ENCODE data around the gene PLPPR3.
"Not testable (repeated sequence)": the region's sequence is repeated elsewhere in the genome, so short reads cannot be mapped to it uniquely, and the experiment has no call there.

The PLPPR3 gene

GRCh38 chr19:858868-859843 is 37.4 kb upstream of the PLPPR3 start, which contains the start of gene CFD:
Gene CFD, plus strand, starts transcription at chr19:859664. Its CDS starts 26 bp downstream, at chr19:859690.
- no peak within 1 kb of the TSS for H3K27ac Mint-ChIP-seq

DNA sequence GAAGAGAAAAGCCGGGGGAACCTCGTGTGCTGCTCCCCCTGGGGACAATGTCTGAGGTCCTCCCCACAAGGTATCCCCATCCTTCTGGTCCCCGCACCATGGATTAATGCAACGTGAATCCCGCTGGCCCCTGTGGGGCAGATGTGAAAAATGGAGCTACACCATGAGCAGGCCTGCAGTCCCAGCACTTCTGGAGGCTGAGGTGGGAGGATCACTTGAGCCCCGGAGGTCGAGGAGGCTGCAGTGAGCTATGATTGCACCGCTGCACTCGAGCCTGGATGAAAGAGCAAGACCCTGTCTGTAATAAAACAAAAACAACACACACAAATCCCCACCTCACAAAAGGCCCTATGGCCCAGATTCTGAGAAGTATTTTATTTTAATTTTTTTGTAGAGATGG is 36.5 kb upstream of the PLPPR3 start:
- peaks cover 7% of the 10 kb centered on the region for H3K4me1 Mint-ChIP-seq
- H3K4me3 Mint-ChIP-seq: no peak overlapping the region
- ATAC-seq (no peak), DNase-seq (no peak)
- no peak overlapping the region for H3K27ac Mint-ChIP-seq
- H3K9me3 Mint-ChIP-seq: no peaks in the 10 kb centered on the region
- peaks cover 14% of the 10 kb centered on the region for H3K27me3 Mint-ChIP-seq
- H3K36me3 Mint-ChIP-seq (ENCODE audit: low read depth): no peaks in the 10 kb centered on the region

More at GRCh38 chr19:858868-859843, 37.4 kb upstream of the PLPPR3 start, which contains the start of gene CFD:
- Mint-ChIP-seq H3K36me3 (ENCODE audit: low read depth) (peaks cover 1% of the 10 kb centered on the region), H3K9me3 (no peaks in the 10 kb centered on the region), H3K4me1 (peaks cover 12% of the 10 kb centered on the region), H3K4me3 (no peak within 1 kb of the TSS), H3K27me3 (peaks cover 14% of the 10 kb centered on the region)
- ATAC-seq (no peak), DNase-seq (no peak)

- DNase-seq (no peak), ATAC-seq (no peak)
- H3K4me3 Mint-ChIP-seq: no peak overlapping the region
- H3K36me3 Mint-ChIP-seq (ENCODE audit: low read depth): no peaks in the 10 kb centered on the region
- H3K4me1 Mint-ChIP-seq: no peaks in the 10 kb centered on the region
- H3K27me3 Mint-ChIP-seq: peaks cover 19% of the 10 kb centered on the region
- H3K27ac Mint-ChIP-seq: no peak overlapping the region
- H3K9me3 Mint-ChIP-seq: no peaks in the 10 kb centered on the region
Measured at GRCh38 chr19:855566-856120, 33.9 kb upstream of the PLPPR3 start.

DNA sequence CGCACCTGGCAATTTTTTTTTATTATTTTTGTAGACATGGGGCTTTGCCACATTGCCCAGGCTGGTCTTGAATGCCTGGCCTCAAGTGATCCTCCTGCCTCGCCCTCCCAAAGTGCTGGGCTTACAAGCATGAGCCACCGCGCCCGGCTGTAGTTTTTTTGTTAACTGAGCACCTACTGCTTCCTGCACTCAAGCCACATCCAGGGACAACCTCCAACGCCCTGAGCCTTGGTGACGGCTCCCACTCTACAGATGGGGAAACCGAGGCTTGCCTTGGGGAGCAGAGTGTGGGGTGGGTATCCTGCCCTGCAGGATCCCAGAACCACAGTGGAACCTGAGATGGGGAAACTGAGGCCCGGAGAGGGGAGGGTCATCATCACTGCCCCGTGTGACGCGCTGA is 33.4 kb upstream of the PLPPR3 start:
- Mint-ChIP-seq H3K36me3 (ENCODE audit: low read depth) (no peaks in the 10 kb centered on the region), H3K4me1 (no peaks in the 10 kb centered on the region), H3K9me3 (no peaks in the 10 kb centered on the region), H3K27ac (no peak overlapping the region), H3K27me3 (peaks cover 20% of the 10 kb centered on the region), H3K4me3 (no peak overlapping the region)
- DNase-seq: no peak
- ATAC-seq: no peak

GRCh38 chr19:854549-854948 is 32.8 kb upstream of the PLPPR3 start:
- Mint-ChIP-seq H3K36me3 (ENCODE audit: low read depth) (no peaks in the 10 kb centered on the region), H3K4me3 (no peak overlapping the region), H3K9me3 (no peaks in the 10 kb centered on the region), H3K27me3 (peaks cover 19% of the 10 kb centered on the region), H3K27ac (no peak overlapping the region), H3K4me1 (no peaks in the 10 kb centered on the region)
- DNase-seq (no peak), ATAC-seq (no peak)

GRCh38 chr19:853614-854220 is 32.0 kb upstream of the PLPPR3 start:
- not testable (repeated sequence) for H3K4me3 Mint-ChIP-seq; H3K36me3 Mint-ChIP-seq (ENCODE audit: low read depth); H3K9me3 Mint-ChIP-seq; ATAC-seq; H3K27ac Mint-ChIP-seq; DNase-seq; H3K4me1 Mint-ChIP-seq
- H3K27me3 Mint-ChIP-seq: peaks cover 23% of the 10 kb centered on the region

DNA sequence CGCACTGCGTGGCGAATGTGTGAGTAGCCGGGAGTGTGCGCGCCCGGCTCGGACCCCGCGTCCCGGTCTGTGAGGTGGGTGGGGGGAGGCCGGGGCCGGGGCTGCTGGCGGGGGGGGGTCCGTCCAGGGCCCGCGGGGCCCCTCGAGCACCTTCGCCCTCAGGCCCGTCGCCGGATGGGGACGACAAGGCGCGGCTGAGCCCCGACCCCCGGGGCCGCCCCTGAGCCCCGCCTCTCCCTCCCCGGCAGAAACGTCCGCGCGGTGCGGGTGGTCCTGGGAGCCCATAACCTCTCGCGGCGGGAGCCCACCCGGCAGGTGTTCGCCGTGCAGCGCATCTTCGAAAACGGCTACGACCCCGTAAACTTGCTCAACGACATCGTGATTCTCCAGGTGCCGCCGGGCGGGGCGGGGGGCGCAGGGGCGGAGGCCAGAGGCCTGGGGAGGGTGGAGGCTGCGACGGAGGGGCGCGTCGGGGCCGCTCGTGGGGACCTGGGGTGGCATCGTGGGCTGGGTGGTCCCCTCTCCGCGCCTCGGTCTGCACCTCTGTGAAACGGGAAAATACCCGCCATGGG is 31.3 kb upstream of the PLPPR3 start:
- DNase-seq: no peak
- no peaks in the 10 kb centered on the region for H3K36me3 Mint-ChIP-seq (ENCODE audit: low read depth)
- H3K4me3 Mint-ChIP-seq: no peak overlapping the region
- H3K27ac Mint-ChIP-seq: no peak overlapping the region
- peaks cover 22% of the 10 kb centered on the region for H3K27me3 Mint-ChIP-seq
- no peaks in the 10 kb centered on the region for H3K9me3 Mint-ChIP-seq
- ATAC-seq: no peak
- no peaks in the 10 kb centered on the region for H3K4me1 Mint-ChIP-seq

GRCh38 chr19:852136-853013 is 30.6 kb upstream of the PLPPR3 start, which contains the start of gene ELANE:
Gene ELANE, plus strand, starts transcription at chr19:852303. Its CDS starts 26 bp downstream, at chr19:852329.
- DNase-seq: no peak
- Mint-ChIP-seq H3K4me3 (no peak within 1 kb of the TSS), H3K27ac (no peak within 1 kb of the TSS), H3K4me1 (no peaks in the 10 kb centered on the region), H3K9me3 (no peaks in the 10 kb centered on the region), H3K36me3 (ENCODE audit: low read depth) (no peaks in the 10 kb centered on the region), H3K27me3 (peaks cover 23% of the 10 kb centered on the region)
- no peak for ATAC-seq

- Mint-ChIP-seq H3K27me3 (peaks cover 33% of the 10 kb centered on the region), H3K27ac (no peak overlapping the region)
Measured at GRCh38 chr19:850979-851335, 29.2 kb upstream of the PLPPR3 start.

DNA sequence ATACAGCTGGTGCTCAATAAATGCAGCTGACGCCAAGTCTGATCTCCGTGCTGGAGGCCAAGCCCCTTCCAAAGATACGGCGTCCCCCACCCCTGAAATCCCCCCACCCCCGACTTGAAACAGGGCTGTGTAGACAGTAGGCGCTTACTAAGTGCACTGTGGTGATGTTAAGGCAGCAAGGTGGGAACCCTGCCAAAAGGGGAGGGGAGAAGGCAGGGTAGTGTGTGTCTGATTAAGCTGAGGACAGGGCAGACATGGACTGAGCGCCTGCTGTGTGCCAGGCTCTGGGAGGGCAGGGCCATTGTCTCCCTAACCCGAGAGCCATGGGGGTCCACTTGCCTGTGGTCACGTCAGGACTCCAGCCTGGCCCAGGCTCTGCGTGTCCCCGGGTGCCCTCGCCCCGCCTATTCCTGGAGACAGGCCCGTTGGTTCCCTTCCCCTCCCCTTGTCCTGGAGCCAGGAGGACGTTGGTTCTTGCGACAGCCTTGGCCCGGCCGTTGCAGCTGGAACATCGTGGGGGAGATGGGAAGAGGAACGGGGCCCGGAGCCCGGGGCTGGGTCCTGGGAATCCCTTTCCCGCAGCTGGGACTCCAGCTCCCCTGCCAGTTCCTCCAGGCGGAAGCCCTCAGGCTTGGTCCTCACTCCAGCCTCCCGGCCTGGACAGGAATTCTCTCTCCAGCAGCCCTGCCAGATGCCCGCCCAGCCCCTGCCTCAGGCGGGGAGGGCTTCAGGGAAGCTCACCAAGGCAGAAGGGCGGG is 28.6 kb upstream of the PLPPR3 start:
- H3K27ac Mint-ChIP-seq: no peak overlapping the region
- DNase-seq (no peak), ATAC-seq (no peak)
- no peak overlapping the region for H3K4me3 Mint-ChIP-seq
- H3K9me3 Mint-ChIP-seq: no peaks in the 10 kb centered on the region
- H3K4me1 Mint-ChIP-seq: no peaks in the 10 kb centered on the region
- no peaks in the 10 kb centered on the region for H3K36me3 Mint-ChIP-seq (ENCODE audit: low read depth)
- H3K27me3 Mint-ChIP-seq: peaks cover 37% of the 10 kb centered on the region

More at GRCh38 chr19:850979-851335, 29.2 kb upstream of the PLPPR3 start:
- Mint-ChIP-seq H3K4me3 (no peak overlapping the region), H3K4me1 (no peaks in the 10 kb centered on the region), H3K36me3 (ENCODE audit: low read depth) (no peaks in the 10 kb centered on the region), H3K9me3 (no peaks in the 10 kb centered on the region)
- ATAC-seq (no peak), DNase-seq (no peak)

- not testable (repeated sequence) for H3K36me3 Mint-ChIP-seq (ENCODE audit: low read depth); H3K27ac Mint-ChIP-seq; H3K4me1 Mint-ChIP-seq; DNase-seq; H3K9me3 Mint-ChIP-seq; H3K4me3 Mint-ChIP-seq; ATAC-seq
- H3K27me3 Mint-ChIP-seq: peaks cover 48% of the 10 kb centered on the region
Measured at GRCh38 chr19:849195-849594, 27.4 kb upstream of the PLPPR3 start.

DNA sequence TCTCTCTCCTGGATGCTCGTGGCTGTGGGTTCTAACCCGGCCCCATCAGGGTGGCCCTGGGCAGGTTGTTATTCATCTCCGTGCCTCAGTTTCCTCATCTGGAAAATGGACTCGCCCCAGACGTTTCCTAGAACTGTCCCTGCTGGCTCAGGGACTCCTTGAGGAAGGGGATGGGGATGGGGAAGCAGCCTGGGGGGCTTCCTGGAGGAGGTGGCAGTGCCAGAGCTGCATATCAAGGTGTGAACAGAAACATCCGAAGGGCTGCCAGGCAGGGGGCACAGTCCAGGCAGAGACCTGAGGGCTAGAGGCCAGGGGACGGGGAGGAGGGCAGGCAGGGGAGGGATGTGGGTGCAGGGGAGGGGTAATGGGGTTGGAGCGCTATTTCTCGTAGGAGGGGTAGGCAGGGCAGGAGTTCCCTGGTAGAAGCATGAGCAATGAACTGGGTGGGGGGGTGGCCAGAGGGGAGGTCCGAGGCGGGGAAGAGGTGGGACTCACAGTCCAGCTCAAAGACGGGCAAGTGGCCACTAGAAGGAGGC is 26.7 kb upstream of the PLPPR3 start:
- Mint-ChIP-seq H3K36me3 (ENCODE audit: low read depth) (no peaks in the 10 kb centered on the region), H3K4me3 (no peak overlapping the region), H3K27me3 (peaks cover 50% of the 10 kb centered on the region), H3K9me3 (no peaks in the 10 kb centered on the region), H3K27ac (no peak overlapping the region), H3K4me1 (peaks cover 3% of the 10 kb centered on the region)
- ATAC-seq (no peak), DNase-seq (no peak)

Data from activated naive CD8-positive, alpha-beta T cell treated with anti-CD3 and anti-CD28 coated beads, Interleukin-2, amount 50 U/mL, for 24 hours (primary cell).